Measurements from ENCODE around the gene GDE1. TPM values are rescaled to one million over a fixed set of nuclear protein-coding genes. Genes with fewer than 3 reads are reported as not detected.

The GDE1 gene
- total RNA-seq, 1 experiment from 2014 or later, result 45.6 TPM

- Histone ChIP-seq H3K4me3 (ENCODE audit: low read length) (peak overlapping the region; percentile 93), H3K27ac (ENCODE audit: low read length) (no peak overlapping the region), H3K27me3 (ENCODE audit: low read length) (no peaks in the 10 kb centered on the region), H4K20me1 (ENCODE audit: low read length) (no peaks in the 10 kb centered on the region), H3K9ac (ENCODE audit: low read length) (peak overlapping the region; percentile 84), H3F3A (ENCODE audit: low read length, unreplicated experiment) (no peaks in the 10 kb centered on the region), H3K4me1 (ENCODE audit: insufficient read depth, low read length) (peaks cover 34% of the 10 kb centered on the region), H2AFZ (ENCODE audit: low read length) (peak overlapping the region; percentile 91), H3K36me3 (ENCODE audit: low read depth, low read length) (peaks cover 9% of the 10 kb centered on the region; the same call in 1 of the 2 replicates), H3K9me3 (ENCODE audit: low read length) (no peaks in the 10 kb centered on the region), H3K4me2 (ENCODE audit: low read length) (peak overlapping the region; percentile 88), H3K9me2 (replicated peaks; ENCODE audit: low read length) (no peaks in the 10 kb centered on the region), H3K79me2 (ENCODE audit: low read length) (peaks cover 50% of the 10 kb centered on the region)
- BruUV-seq (replicated peaks), result TSS peak; percentile 13
- ChIA-PET CTCF (interaction anchor here (0.6 to 0.7 kb wide), 2 partner anchors 31 to 61 kb away, joined by 3 to 5 read pairs; partner anchors contain the start of gene VPS35L), POLR2A (ENCODE audit: unreplicated experiment) (no interaction called here)
- ATAC-seq, result no peak
- no peak for TF ChIP-seq CTCF (conservative IDR thresholded peaks at IDR 0.05; ENCODE audit: low read depth, low read length)
- TF ChIP-seq EZH2 (IDR thresholded peaks at IDR 0.05; ENCODE audit: low read length, unreplicated experiment), result no peak
- TF ChIP-seq EZH2phosphoT487 (IDR thresholded peaks at IDR 0.05; ENCODE audit: borderline replicate concordance, low read length), result no peak
- no peak for DNase-seq
- intact Hi-C loops (cut with micrococcal nuclease), result loop anchor here (5.0 kb wide), 1 partner anchor 33 kb away; the partner anchor contains the start of gene VPS35L
Measured at GRCh38 chr16:19524616-19525384, 2.9 kb upstream of the GDE1 start.

- no peaks in the 10 kb centered on the region for H3F3A ChIP-seq (ENCODE audit: low read length, unreplicated experiment)
- peak overlapping the region; percentile 84 for H3K9ac ChIP-seq (ENCODE audit: low read length)
- H3K9me3 ChIP-seq (ENCODE audit: low read length), result no peaks in the 10 kb centered on the region
- ATAC-seq (no peak), DNase-seq (no peak)
- H4K20me1 ChIP-seq (ENCODE audit: low read length), result no peaks in the 10 kb centered on the region
- intact Hi-C loops (cut with micrococcal nuclease), result loop anchor here (5.0 kb wide), 1 partner anchor 33 kb away; the partner anchor contains the start of gene VPS35L
- no peak overlapping the region for H3K27ac ChIP-seq (ENCODE audit: low read length)
- H3K27me3 ChIP-seq (ENCODE audit: low read length), result no peaks in the 10 kb centered on the region
- peaks cover 9% of the 10 kb centered on the region; the same call in 1 of the 2 replicates for H3K36me3 ChIP-seq (ENCODE audit: low read depth, low read length)
- no peaks in the 10 kb centered on the region for H3K9me2 ChIP-seq (replicated peaks; ENCODE audit: low read length)
- TF ChIP-seq CTCF (conservative IDR thresholded peaks at IDR 0.05; ENCODE audit: low read depth, low read length) (no peak), EZH2phosphoT487 (IDR thresholded peaks at IDR 0.05; ENCODE audit: borderline replicate concordance, low read length) (no peak), EZH2 (IDR thresholded peaks at IDR 0.05; ENCODE audit: low read length, unreplicated experiment) (no peak)
- POLR2A ChIA-PET (ENCODE audit: unreplicated experiment), result interaction anchor here (0.6 kb wide), 1 partner anchor 723 kb away, joined by 3 read pairs; no protein-coding TSS in a partner anchor
- H3K4me3 ChIP-seq (ENCODE audit: low read length), result peak overlapping the region; percentile 93
- H3K4me1 ChIP-seq (ENCODE audit: insufficient read depth, low read length), result peaks cover 38% of the 10 kb centered on the region
- H3K79me2 ChIP-seq (ENCODE audit: low read length), result peaks cover 54% of the 10 kb centered on the region
- BruUV-seq (replicated peaks), result no TSS peak
- peak overlapping the region; percentile 91 for H2AFZ ChIP-seq (ENCODE audit: low read length)
- CTCF ChIA-PET, result interaction anchor here (0.6 to 0.7 kb wide), 2 partner anchors 31 to 61 kb away, joined by 3 to 5 read pairs; partner anchors contain the start of gene VPS35L
- peak overlapping the region; percentile 88 for H3K4me2 ChIP-seq (ENCODE audit: low read length)
Measured at GRCh38 chr16:19524356-19524615, 2.4 kb upstream of the GDE1 start.

All from PC-3 (cell line).